AG04450 (cell line): Measurements from ENCODE around the gene POC1B. TPM values are rescaled to one million over a fixed set of nuclear protein-coding genes. Genes with fewer than 3 reads are reported as not detected.

Source experiments
- CTCF ChIA-PET: fragments of 300-600, 350-600 bp; formaldehyde crosslinking; extraction: SDS; loops from one replicate; lab custom pipeline; 2022; ENCODE audit warnings: antibody characterized with exemption, inconsistent platforms; lab: Charles Lee
- POLR2A ChIA-PET: fragments of 350-600 bp; formaldehyde crosslinking; extraction: SDS; loops from one replicate; lab custom pipeline; 2021; ENCODE audit warnings: antibody characterized with exemption, inconsistent platforms; lab: Yijun Ruan, JAX
- DNase-seq: peaks from one replicate; pipeline ENCODE4 v3.0.0-alpha.2; 2011; ENCODE audit warnings: low read depth, low spot score
- H3K27ac ChIP-seq: one replicate; pipeline ENCODE4 v1.5.1; 2012; ENCODE audit warnings: low read depth, low read length, control low read depth
- H3K27me3 ChIP-seq: one replicate; pipeline ENCODE4 v1.6.0; 2012; ENCODE audit warnings: low read length; ENCODE audit not compliant: control insufficient read depth, insufficient read depth
- H3K4me3 ChIP-seq: 2 replicates; pipeline ENCODE4 v1.5.1; 2011; ENCODE audit warnings: mild to moderate bottlenecking, low read depth, low read length, control low read depth
- H3K9me3 ChIP-seq: 2 replicates; pipeline ENCODE4 v1.5.1; 2012; ENCODE audit warnings: low read length; ENCODE audit not compliant: control insufficient read depth, insufficient read depth
- polyA plus RNA-seq: library from polyadenylated mRNA; depleted of rRNA; stranded (reverse); fragments of >200 nt; gene quantifications from 2 replicates; pipeline ENCODE4 v1.2.3, GENCODE V29; 2011
- TF ChIP-seq, protein P1 (sequence below): IDR thresholded peaks from 2 replicates; pipeline ENCODE4 v1.5.1; 2011; ENCODE audit warnings: low read depth, low read length, control low read depth, inconsistent platforms

The POC1B gene
- polyA plus RNA-seq, 1 experiment = 11.9 TPM

DNA sequence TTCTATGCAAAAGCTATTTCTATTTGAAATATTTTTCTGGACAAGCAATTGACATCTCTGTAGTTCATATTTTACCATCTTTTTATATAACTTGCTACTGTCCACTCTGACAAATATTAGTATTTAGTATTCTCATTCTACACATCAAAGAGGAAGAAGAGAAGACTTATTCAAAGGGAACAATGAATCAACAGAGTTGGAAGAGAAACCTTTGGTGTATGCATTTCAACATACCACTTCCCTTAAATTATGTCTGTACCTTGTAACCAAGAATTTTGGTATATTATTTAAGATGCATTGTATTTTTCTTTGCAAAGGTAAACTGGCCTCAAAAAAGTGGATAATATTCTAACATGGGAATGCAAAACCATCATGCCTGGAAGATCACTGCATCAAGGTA, 101.5 kb downstream of the POC1B start:
- no peaks in the 10 kb centered on the region for H3K9me3 ChIP-seq
- no peak overlapping the region for H3K4me3 ChIP-seq
- TF ChIP-seq, protein P1, sequence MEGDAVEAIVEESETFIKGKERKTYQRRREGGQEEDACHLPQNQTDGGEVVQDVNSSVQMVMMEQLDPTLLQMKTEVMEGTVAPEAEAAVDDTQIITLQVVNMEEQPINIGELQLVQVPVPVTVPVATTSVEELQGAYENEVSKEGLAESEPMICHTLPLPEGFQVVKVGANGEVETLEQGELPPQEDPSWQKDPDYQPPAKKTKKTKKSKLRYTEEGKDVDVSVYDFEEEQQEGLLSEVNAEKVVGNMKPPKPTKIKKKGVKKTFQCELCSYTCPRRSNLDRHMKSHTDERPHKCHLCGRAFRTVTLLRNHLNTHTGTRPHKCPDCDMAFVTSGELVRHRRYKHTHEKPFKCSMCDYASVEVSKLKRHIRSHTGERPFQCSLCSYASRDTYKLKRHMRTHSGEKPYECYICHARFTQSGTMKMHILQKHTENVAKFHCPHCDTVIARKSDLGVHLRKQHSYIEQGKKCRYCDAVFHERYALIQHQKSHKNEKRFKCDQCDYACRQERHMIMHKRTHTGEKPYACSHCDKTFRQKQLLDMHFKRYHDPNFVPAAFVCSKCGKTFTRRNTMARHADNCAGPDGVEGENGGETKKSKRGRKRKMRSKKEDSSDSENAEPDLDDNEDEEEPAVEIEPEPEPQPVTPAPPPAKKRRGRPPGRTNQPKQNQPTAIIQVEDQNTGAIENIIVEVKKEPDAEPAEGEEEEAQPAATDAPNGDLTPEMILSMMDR = no peak
- no peak for DNase-seq
- ChIA-PET POLR2A (no interaction called here), CTCF (no interaction called here)
- no peak overlapping the region for H3K27ac ChIP-seq
- no peaks in the 10 kb centered on the region for H3K27me3 ChIP-seq

DNA sequence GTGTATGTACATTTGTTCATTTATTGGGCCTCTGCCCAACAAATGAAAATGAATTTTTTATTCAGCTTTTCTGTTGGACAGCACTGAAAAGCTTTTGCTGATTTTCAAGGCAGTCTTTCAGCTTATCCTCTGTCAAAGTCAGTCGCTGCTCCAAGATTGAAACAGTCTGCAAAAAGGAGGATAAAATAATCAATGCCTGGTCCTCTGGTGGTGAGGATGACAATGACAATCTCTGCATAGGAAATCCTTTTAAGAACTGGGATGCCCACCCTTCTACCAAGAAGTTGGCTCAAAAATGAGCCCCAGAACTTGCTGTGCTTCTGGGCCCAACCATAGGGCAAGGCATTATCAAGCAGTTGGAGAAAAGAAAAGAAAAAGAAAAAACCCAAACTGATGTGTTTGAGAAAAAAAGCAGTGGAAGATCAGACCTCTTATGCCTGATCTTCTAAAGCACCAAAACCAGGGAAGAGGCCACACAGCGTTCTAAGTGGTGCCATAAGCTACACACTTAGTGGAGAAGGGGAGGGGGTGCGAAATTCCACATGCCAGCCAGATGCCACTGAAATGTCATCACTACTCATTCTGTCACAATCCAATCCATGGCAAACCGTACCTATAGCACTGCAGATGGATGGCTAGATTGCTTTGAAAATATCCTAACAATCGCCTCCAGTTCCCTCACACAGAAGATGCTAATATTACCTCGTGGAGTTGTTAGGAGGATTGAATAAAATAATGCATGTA, 104.6 kb downstream of the POC1B start:
- no peaks in the 10 kb centered on the region for H3K9me3 ChIP-seq
- no peak for DNase-seq
- no peak overlapping the region for H3K4me3 ChIP-seq
- H3K27ac ChIP-seq = no peak overlapping the region
- CTCF ChIA-PET = interaction anchor here (0.6 kb wide), 1 partner anchor 13 kb away, joined by 3 read pairs; no protein-coding TSS in a partner anchor
- TF ChIP-seq, protein P1 = no peak
- H3K27me3 ChIP-seq = no peaks in the 10 kb centered on the region
- POLR2A ChIA-PET = no interaction called here

DNA sequence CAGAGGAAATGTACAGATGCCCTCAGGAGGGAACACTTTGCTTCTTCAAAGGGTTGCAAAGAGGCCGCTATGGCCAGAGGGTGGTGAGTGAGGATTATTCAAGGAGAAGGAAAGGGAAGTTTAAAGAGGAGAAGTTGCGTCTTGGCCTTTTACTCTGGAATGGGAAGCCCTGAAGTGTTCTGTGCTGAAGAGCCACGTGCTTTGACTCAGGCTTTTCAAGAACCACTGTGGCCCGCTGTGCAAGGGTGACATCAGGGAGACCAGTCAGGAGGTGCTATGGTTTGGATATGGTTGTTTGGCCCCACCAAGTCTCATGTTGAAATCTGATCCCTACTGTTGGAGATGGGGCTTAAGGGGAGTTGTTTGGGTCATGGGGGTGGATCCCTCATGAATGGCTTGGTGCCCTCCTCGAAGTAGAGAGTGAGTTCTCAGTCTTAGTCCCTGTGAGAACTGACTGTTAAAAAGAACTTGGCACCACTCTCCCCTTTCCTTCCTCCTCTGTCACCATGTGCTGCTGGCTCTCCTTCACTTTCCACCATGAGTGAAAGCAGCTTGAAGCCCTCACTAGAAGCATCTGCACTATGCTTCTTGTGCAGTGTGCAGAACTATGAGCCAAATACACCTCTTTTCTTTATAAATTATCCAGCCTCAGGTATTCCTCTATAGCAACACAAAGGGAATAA, 107.5 kb downstream of the POC1B start:
- DNase-seq = no peak
- TF ChIP-seq, protein P1 = no peak
- CTCF ChIA-PET = interaction anchor here (1.0 kb wide), 1 partner anchor 44 kb away, joined by 3 read pairs; no protein-coding TSS in a partner anchor
- H3K27ac ChIP-seq = no peak overlapping the region
- no peak overlapping the region for H3K4me3 ChIP-seq
- no peaks in the 10 kb centered on the region for H3K9me3 ChIP-seq
- no peaks in the 10 kb centered on the region for H3K27me3 ChIP-seq
- POLR2A ChIA-PET = no interaction called here

DNA sequence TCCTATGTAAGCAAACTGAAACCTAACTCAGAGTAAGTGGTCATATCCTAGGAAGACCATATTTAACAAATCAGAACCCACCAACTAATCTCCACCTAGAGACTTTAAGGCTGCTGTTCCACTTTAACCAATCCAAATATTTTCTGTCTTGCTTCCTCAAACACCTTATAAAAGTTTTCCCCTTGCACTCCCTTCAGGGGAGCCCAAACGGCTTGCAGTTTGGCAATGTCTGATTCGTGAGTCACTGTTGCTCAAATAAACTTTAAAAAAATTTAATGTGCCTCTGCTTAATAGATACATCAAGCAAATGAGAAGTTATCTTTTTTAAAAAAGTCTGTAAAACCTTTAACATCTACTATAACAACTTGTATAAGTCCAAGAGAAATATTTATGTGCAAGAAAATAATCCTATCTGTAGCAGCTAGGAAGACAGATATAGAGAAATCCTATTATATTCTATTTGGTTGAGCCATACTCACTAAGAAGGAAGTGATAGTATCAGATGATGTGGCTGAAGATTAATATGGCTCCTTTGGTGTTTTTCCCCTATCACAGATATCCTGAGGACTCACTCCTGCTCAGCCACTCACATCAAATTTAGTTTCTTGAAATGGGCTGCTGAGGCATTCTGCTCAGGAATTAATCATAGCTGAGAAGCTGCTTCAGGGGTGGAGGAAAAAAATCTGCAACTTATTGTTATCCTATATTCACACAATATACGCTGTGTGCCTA, 108.4 kb downstream of the POC1B start:
- H3K27ac ChIP-seq = no peak overlapping the region
- ChIA-PET POLR2A (interaction anchor here (1.0 to 1.4 kb wide), 2 partner anchors 33 to 65 kb away, joined by 3 to 4 read pairs; no protein-coding TSS in a partner anchor), CTCF (no interaction called here)
- H3K27me3 ChIP-seq = no peaks in the 10 kb centered on the region
- no peaks in the 10 kb centered on the region for H3K9me3 ChIP-seq
- no peak for DNase-seq
- no peak overlapping the region for H3K4me3 ChIP-seq
- TF ChIP-seq, protein P1 = no peak
